ENCODE measurements around the gene EEFSEC. TPM values are rescaled to one million over a fixed set of nuclear protein-coding genes. Genes with fewer than 3 reads are reported as not detected.

EEFSEC gene
- total RNA-seq, 1 experiment from 2014 or later = 14.6 TPM

GRCh38 chr3:128395500-128396162 lies 242.3 kb downstream of the EEFSEC start:
- H3K27ac Mint-ChIP-seq (ENCODE audit: low read depth, unreplicated experiment) = no peak overlapping the region
- no peaks in the 10 kb centered on the region for H3K4me1 Mint-ChIP-seq (ENCODE audit: insufficient read depth, unreplicated experiment)
- TF ChIP-seq, protein P1, sequence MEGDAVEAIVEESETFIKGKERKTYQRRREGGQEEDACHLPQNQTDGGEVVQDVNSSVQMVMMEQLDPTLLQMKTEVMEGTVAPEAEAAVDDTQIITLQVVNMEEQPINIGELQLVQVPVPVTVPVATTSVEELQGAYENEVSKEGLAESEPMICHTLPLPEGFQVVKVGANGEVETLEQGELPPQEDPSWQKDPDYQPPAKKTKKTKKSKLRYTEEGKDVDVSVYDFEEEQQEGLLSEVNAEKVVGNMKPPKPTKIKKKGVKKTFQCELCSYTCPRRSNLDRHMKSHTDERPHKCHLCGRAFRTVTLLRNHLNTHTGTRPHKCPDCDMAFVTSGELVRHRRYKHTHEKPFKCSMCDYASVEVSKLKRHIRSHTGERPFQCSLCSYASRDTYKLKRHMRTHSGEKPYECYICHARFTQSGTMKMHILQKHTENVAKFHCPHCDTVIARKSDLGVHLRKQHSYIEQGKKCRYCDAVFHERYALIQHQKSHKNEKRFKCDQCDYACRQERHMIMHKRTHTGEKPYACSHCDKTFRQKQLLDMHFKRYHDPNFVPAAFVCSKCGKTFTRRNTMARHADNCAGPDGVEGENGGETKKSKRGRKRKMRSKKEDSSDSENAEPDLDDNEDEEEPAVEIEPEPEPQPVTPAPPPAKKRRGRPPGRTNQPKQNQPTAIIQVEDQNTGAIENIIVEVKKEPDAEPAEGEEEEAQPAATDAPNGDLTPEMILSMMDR (IDR thresholded peaks at IDR 0.05; ENCODE audit: unreplicated experiment) = no peak
- H3K36me3 Mint-ChIP-seq (ENCODE audit: insufficient read depth, unreplicated experiment) = no peaks in the 10 kb centered on the region
- BruUV-seq (replicated peaks) = no TSS peak
- no peak for DNase-seq (ENCODE audit: unreplicated experiment)
- ChIA-PET CTCF (interaction anchor here (0.6 to 0.7 kb wide), 2 partner anchors 13 to 92 kb away, joined by 3 read pairs; no protein-coding TSS in a partner anchor), POLR2A (no interaction called here)
- H3K4me3 Mint-ChIP-seq (ENCODE audit: unreplicated experiment) = no peak overlapping the region
- intact Hi-C loops (cut with micrococcal nuclease) = no loop called here
- no peaks in the 10 kb centered on the region for H3K27me3 Mint-ChIP-seq (ENCODE audit: insufficient read depth, unreplicated experiment)
- H3K9me3 Mint-ChIP-seq (ENCODE audit: unreplicated experiment) = no peaks in the 10 kb centered on the region

- TF ChIP-seq, protein P1 (IDR thresholded peaks at IDR 0.05; ENCODE audit: unreplicated experiment) = no peak
- Mint-ChIP-seq H3K27ac (ENCODE audit: low read depth, unreplicated experiment) (no peak overlapping the region), H3K36me3 (ENCODE audit: insufficient read depth, unreplicated experiment) (no peaks in the 10 kb centered on the region), H3K4me3 (ENCODE audit: unreplicated experiment) (no peak overlapping the region), H3K9me3 (ENCODE audit: unreplicated experiment) (no peaks in the 10 kb centered on the region), H3K4me1 (ENCODE audit: insufficient read depth, unreplicated experiment) (no peaks in the 10 kb centered on the region), H3K27me3 (ENCODE audit: insufficient read depth, unreplicated experiment) (no peaks in the 10 kb centered on the region)
- ChIA-PET POLR2A (no interaction called here), CTCF (no interaction called here)
- BruUV-seq (replicated peaks) = no TSS peak
- no peak for DNase-seq (ENCODE audit: unreplicated experiment)
- intact Hi-C loops (cut with micrococcal nuclease) = no loop called here
Observed at GRCh38 chr3:128397484-128397883, 244.2 kb downstream of the EEFSEC start.

- no peak overlapping the region for H3K27ac Mint-ChIP-seq (ENCODE audit: low read depth, unreplicated experiment)
- no TSS peak for BruUV-seq (replicated peaks)
- no peaks in the 10 kb centered on the region for H3K4me1 Mint-ChIP-seq (ENCODE audit: insufficient read depth, unreplicated experiment)
- POLR2A ChIA-PET = no interaction called here
- H3K9me3 Mint-ChIP-seq (ENCODE audit: unreplicated experiment) = no peaks in the 10 kb centered on the region
- H3K4me3 Mint-ChIP-seq (ENCODE audit: unreplicated experiment) = no peak overlapping the region
- CTCF ChIA-PET = interaction anchor here (1.1 kb wide), 1 partner anchor 27 kb away, joined by 3 read pairs; no protein-coding TSS in a partner anchor
- no peaks in the 10 kb centered on the region for H3K27me3 Mint-ChIP-seq (ENCODE audit: insufficient read depth, unreplicated experiment)
- no peaks in the 10 kb centered on the region for H3K36me3 Mint-ChIP-seq (ENCODE audit: insufficient read depth, unreplicated experiment)
- TF ChIP-seq, protein P1 (IDR thresholded peaks at IDR 0.05; ENCODE audit: unreplicated experiment) = no peak
- DNase-seq (ENCODE audit: unreplicated experiment) = no peak
- intact Hi-C loops (cut with micrococcal nuclease) = no loop called here
Observed at GRCh38 chr3:128398586-128398985, 245.3 kb downstream of the EEFSEC start.

DNA sequence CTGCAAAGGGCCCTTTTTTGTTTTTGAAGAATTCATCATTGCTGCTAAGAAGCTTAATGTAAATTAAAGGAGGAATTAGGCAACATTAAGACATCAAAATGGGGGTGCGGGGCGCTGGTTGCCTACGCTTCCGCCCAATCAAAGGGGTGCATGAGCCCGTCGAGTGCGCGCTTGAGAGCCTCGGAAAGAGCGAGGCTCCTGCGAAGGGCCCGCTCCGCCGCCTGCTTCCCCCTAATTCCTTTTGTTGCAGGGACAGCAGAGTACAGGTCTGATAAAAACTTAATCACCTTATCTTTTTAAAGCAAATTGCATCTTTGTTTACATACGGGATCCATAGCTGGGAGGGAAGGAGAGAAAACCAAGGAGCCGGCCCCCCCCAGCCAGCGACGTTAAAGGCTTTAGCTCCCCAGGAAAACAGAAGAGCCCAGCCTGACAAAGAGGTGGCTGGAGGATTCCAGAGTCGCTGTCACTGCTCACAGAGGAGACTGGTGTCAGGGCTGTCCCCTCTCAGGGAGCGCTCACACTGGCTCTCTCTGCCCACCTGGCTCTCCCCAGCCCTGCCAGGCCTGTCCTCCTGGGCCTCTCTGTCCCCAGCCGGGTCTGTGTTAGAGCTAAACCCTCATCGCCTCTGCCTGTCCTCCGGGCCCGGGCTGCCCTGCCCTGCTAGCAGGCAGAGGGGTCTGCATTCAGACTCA lies 246.1 kb downstream of the EEFSEC start:
- DNase-seq (ENCODE audit: unreplicated experiment) = no peak
- Mint-ChIP-seq H3K36me3 (ENCODE audit: insufficient read depth, unreplicated experiment) (no peaks in the 10 kb centered on the region), H3K27ac (ENCODE audit: low read depth, unreplicated experiment) (no peak overlapping the region), H3K9me3 (ENCODE audit: unreplicated experiment) (no peaks in the 10 kb centered on the region), H3K4me3 (ENCODE audit: unreplicated experiment) (no peak overlapping the region), H3K27me3 (ENCODE audit: insufficient read depth, unreplicated experiment) (no peaks in the 10 kb centered on the region), H3K4me1 (ENCODE audit: insufficient read depth, unreplicated experiment) (no peaks in the 10 kb centered on the region)
- ChIA-PET POLR2A (no interaction called here), CTCF (interaction anchor here (0.7 to 1.1 kb wide), 3 partner anchors 26 to 1645 kb away, joined by 3 read pairs; no protein-coding TSS in a partner anchor)
- intact Hi-C loops (cut with micrococcal nuclease) = no loop called here
- BruUV-seq (replicated peaks) = no TSS peak
- TF ChIP-seq, protein P1 (IDR thresholded peaks at IDR 0.05; ENCODE audit: unreplicated experiment) = no peak

Measured in MCF 10A (cell line).